Stimulated activated CD8-positive, alpha-beta memory T cell treated with anti-CD3 and anti-CD28 coated beads, Interleukin-12 subunit alpha, Interleukin-12 subunit beta, amount 100 ng/mL, for 1 hour (primary cell): ENCODE measurements around the gene DNAJB4.
"Not testable (repeated sequence)": the region's sequence is repeated elsewhere in the genome, so short reads cannot be mapped to it uniquely, and the experiment has no call there.

Source experiments
- DNase-seq: peaks from one replicate; pipeline ENCODE4 v3.0.0-alpha.2; 2020; ENCODE audit warnings: low read depth

The DNAJB4 gene

GRCh38 chr1:78004719-78005447, at the start of gene DNAJB4:
TSS of gene DNAJB4 (plus strand) at chr1:78004939. CDS start at chr1:78005111, 172 bp downstream.
- peak; percentile 34 for DNase-seq

- DNase-seq: no peak
These were observed 49.0 kb upstream of the DNAJB4 start for GRCh38 chr1:77955709-77956108.

- no peak for DNase-seq
These were observed 48.3 kb upstream of the DNAJB4 start for GRCh38 chr1:77956464-77956863.

GRCh38 chr1:77958391-77958790, 46.3 kb upstream of the DNAJB4 start:
- no peak for DNase-seq

- DNase-seq: no peak
These were observed 45.9 kb upstream of the DNAJB4 start for GRCh38 chr1:77958850-77959249.

GRCh38 chr1:77961392-77961791, 43.3 kb upstream of the DNAJB4 start:
- DNase-seq: no peak

GRCh38 chr1:77966291-77966690, 38.4 kb upstream of the DNAJB4 start:
- DNase-seq: no peak

GRCh38 chr1:77970192-77970591, 34.5 kb upstream of the DNAJB4 start:
- no peak for DNase-seq

- DNase-seq: no peak
These were observed 32.7 kb upstream of the DNAJB4 start for GRCh38 chr1:77972080-77972479.

GRCh38 chr1:77975386-77975785, 29.4 kb upstream of the DNAJB4 start:
- DNase-seq: no peak

- DNase-seq: no peak
These were observed 28.8 kb upstream of the DNAJB4 start for GRCh38 chr1:77975907-77976306.

GRCh38 chr1:77976433-77977076, 28.2 kb upstream of the DNAJB4 start:
- no peak for DNase-seq

GRCh38 chr1:77977989-77978292, 26.8 kb upstream of the DNAJB4 start:
- no peak for DNase-seq

GRCh38 chr1:77978293-77978968, 26.3 kb upstream of the DNAJB4 start:
- DNase-seq: peak; percentile 66

- DNase-seq: peak; percentile 94
These were observed 25.5 kb upstream of the DNAJB4 start, which contains the start of gene FUBP1 for GRCh38 chr1:77978969-77979876. TSS of gene FUBP1 (minus strand) at chr1:77979072. CDS start at chr1:77979004, 68 bp downstream.

- DNase-seq: not testable (repeated sequence)
These were observed 21.3 kb upstream of the DNAJB4 start for GRCh38 chr1:77983352-77983996.

GRCh38 chr1:77983997-77984355, 20.8 kb upstream of the DNAJB4 start:
- DNase-seq: no peak

GRCh38 chr1:77984629-77985028, 20.1 kb upstream of the DNAJB4 start:
- DNase-seq: no peak

GRCh38 chr1:77986810-77987209, 17.9 kb upstream of the DNAJB4 start:
- no peak for DNase-seq

- DNase-seq: no peak
These were observed 16.8 kb upstream of the DNAJB4 start for GRCh38 chr1:77987919-77988318.

GRCh38 chr1:77989744-77990143, 15.0 kb upstream of the DNAJB4 start:
- no peak for DNase-seq
